Stimulated activated CD8-positive, alpha-beta memory T cell treated with anti-CD3 and anti-CD28 coated beads, Interleukin-15, amount 100 ng/mL, for 4 hours (primary cell): ENCODE results near the gene BICC1.

Experiments used
- DNase-seq, 2 donors: peaks; one replicate each; pipeline ENCODE4 v3.0.0-alpha.2; 2020; ENCODE audit warnings: low read depth in 2 of 2

The BICC1 gene

DNA sequence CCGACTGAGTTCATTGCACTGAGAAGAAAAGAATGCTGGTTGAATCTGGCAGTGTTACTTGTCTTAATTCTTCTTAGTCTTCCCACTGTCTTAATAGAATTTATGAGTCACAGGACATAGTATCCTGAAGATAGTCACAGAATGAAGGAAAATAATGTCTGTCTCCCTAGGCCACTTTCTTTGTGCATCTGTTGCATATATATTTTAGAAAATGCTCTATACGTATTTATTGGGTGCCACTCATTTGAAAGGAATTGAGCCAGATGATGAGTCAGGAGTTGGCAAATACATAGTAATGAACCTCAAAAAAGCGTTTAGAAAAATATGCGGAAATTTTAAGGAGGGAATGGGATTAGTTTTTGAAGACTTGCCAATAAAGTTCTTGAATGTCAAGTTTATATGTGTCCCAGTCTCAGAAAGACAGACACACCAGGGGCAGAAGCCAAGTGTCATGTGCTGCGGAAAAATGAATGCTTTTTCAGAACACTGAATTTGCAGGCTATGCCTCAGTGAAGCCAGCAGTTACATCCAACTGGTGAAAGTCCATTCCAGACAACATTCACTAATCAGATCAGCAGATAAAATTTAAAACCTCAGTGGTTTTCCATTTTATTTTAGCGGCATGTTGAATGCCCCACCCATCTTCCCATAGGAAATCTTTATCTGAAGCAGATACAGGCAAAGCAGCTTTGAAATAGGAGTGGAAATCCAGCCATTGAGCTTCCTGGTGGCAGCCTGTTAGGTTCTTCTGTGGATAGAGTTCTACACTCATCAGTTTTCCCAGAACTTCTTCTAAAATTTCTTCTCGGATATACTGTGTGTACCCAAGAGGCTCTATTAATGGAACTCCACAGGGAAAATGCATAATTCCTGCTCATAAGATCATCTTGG lies 308.4 kb downstream of the BICC1 start:
- no peak for DNase-seq

DNA sequence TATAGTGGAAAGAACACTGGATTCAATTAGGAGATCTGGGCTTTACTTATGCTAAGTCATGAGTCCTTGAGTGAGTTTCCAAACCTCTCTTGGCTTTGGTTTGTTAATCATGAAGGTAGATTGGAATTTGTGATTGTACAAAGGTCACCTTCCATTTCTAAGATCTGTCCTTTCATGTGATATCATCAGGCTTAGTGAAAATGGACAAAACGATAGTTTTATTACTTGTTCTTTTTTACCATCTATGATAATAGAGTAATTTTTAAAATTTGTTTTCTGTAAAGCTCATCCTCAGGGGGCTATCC lies 309.0 kb downstream of the BICC1 start:
- no peak for DNase-seq

DNA sequence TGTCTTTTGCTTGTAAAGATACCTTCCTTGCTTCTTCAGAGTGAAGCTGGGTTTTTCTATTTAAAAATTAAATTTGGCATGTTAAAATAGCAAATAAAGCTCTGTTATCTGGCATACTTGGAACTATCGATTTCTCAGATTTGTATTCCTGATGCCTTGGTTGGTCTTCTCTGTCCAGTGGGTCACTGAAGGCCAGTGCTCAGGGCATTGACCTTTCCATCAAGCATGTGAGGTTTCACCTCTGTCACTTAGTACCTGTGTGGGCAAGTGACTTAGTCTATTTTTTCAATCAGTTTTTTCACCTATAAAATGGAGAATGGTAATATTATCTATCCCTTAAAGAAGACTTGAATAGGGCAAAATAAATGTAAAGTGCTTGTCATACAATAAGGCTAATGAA lies 311.3 kb downstream of the BICC1 start:
- no peak for DNase-seq

DNA sequence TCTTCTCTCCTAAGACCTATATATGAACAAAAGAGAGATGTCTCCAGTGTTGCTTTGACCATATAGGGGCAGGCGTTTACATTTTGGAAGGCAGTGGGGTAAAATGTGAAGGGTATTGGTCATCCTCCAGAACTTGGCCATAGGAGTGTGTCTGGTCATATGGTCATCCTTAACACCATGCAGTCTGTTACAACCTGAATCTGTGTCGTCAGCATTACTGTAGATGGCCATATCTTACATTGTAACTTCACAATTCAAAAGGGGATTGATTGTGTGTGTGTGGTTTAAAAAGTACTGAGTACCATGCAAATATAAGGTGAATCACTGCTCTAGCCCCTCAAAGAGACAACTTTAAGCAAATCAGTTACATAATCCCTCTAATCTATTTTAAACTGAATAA lies 311.7 kb downstream of the BICC1 start:
- DNase-seq, result no peak

DNA sequence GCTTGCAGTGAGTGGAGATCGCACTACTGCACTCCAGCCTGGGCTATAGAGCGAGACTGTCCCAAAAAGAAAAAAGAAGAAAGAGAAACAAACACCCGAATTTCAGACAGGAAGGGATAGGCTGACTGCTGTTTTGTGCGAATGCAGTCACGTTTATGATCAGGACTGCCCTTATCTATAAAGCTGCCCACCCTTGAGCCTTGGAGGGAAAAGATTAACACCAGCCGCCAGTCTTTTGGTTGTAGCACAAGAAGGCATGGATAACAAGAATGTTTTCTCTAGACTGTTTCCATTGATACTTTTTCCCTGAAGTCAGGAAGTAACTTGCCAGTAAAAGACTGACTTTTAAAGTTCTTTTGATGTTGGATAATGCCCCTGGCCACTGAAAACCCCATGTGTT lies 314.0 kb downstream of the BICC1 start:
- no peak for DNase-seq

DNA sequence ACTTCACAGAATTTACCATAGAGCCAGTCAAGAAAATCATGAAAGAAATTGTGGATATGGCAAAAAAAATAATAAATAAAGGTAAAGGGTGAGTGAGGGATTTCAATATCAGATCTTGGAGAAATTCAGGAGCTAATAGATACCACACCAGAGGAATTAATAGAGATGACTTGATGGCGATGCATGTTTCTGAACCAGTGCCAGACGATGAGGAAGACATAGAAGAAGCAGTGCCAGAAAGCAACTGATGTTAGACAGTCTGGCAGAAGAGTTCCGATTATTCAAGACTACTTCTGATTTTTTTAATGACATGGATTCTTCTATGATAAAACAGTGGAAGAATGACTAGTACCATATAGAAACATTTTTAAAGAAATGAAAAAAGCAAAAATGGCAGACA lies 314.7 kb downstream of the BICC1 start:
- no peak for DNase-seq

DNA sequence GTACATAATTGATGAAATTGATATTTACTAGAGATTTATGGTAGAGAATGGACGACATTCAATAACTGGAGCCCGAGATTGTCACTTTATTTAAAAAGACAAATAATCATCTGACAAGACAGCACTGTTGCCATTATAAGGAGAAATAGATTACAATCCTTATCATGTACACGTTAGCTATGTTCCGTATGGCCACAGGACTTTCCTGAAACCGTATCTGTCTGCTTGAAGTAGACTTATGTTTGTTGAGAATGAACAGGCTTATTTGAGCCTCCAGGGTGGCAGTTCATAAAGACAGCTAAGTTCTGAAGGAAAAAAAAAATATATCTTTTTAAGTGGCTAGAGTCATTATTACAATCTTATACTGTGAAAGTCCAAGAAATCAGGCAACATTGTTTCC lies 317.2 kb downstream of the BICC1 start:
- DNase-seq, result no peak

DNA sequence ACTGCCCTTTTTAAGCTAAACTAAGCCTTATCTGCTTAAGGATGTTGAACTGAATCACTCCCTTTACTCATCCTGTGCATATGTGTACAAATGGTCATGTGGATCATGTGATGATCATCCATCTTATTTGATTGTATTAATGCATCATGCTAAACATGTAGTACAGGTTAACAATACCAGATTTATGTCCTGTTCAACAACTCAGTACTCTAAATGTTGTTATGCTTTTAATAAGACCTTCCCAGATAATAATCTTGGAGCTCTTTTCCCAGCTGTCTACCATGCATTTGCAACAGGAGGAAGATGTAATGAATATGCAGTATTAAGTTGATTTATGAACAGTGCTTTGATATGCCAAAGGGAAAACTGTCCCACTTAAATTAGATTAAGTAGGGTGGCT lies 318.0 kb downstream of the BICC1 start:
- DNase-seq, result no peak

DNA sequence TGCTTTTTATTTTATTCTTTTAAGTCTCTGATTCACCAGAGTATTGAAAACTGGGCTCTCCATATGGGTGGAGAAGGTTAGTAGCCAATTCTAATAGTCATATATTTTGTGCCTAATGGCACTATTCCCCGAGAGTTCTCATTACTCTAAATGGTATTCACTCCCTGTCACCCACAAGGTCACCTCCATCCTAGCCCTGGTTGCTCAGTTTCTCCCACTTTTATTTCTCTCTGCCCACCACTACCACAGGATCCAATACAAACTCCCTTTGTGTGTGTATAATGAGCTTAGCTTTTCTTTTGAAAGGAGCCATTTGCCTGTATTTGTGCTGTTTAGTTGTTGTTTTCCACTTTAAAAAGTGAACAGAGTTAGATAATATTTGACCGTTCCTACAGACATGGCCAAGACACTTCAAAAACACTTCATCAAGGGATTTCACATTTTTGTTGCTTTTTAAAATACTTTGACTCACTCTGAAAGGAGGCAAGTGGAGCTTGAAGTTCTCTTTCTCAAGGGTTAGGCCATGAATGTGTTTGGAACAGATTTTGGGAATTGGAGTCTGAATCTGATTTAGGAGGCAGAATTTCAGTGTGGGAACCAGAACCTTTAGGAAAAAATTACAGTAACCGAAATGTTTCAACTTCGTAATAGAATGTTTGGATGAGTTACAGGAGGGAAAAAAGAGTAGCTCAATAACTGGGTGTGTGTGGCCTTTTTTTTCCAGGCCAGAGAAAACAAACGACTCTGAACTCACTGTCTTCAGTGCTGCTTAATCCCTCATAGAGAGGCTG lies 321.3 kb downstream of the BICC1 start:
- no peak for DNase-seq

DNA sequence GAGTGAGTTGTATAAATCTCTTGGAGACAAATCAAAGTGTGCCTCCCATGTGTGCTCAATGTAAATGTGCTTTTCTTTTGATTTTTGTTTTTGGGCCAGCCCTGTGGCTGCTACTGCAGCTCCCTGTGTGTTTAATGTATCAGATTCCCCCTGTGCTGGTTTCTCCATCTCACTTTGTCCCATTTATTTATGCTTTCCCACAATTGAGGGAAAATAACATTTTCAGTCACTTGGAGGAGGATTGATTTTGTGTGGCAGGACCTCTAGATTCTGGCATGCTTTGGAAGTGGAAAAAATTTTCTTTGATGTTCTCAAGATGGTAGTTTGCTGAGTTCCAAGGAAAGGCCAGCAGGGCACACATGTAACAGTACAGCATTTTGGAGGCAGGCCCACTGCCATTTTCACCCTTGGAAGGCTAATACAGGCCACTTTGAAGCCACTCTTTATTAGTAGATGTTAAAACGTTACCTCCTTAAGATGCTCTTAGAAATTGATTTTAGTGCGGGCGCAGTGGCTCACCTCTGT lies 323.6 kb downstream of the BICC1 start:
- no peak for DNase-seq

DNA sequence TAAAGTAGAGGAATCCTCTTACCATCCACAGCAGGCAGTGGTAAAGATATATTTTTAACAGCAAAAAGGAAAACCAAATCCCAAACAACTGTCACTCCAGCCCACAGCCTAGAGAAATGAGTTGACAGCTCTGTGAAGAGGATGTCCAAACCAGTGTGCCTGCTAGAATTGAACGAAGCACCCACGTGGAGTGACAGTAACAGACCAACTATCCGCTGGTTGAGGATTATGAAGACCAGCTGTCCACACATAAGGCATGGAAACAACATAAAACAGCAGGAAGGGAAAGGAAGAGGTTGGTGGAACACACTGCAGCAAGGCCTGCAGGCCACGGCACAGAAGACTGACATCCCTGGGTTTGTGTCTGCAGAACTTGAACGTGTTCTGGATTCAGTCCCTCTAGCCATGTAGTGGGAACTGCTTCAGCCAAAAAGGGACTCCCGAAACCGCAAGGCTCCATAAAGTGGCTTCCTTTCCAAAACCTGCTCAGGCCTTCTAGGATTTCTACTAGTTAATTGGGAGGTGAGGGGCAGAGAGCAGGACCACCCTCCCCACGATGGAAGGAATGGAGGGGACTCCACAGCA lies 324.4 kb downstream of the BICC1 start:
- no peak for DNase-seq

DNA sequence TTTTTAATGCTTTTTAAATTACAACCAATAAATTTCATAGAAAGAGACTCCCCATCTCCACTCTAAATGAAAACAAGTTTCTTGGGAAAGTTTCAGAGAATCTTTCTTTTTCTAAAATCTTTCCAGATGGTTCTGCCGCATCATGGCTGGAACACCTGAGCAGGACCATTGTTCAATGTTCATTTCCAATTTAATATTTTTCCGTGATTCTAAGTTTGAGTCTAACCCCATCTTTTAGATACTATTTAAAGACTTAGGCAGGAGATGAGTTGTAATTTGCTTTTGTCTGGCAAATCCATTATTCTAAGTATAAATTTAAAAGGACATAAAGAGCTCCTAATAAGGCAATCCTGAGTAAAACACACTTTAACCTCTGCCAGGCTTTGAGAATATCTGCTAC lies 325.2 kb downstream of the BICC1 start:
- DNase-seq, result no peak

DNA sequence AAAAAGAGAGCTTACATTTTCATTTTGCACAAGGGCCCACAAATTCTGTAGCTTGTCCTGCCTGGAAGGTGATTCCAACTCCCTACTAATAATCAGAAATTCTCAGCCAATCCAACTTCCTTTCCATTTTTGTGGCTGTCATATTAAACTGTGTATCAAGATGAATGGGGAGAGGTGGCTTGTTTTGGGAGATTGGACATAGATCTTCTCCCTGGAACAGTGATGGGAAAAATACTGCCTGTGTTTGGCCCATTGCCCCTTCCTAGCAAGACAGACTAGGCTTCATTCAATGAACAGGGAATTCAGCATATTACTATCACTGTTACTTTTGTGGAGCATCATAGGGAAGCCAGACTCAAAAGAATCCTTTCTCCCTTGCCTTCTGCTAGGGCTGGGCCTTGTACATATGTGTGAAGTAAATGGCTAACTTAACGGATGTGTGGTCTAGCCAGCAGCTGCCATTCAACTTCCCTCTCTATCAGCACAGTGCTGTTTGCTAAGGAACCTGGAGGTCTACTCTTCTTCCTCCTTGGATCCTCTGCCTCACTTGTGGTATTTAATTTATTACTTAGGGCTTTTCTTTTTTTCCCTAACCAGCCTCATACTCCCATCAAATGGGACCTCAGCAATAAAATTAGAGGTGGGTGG lies 326.0 kb downstream of the BICC1 start:
- DNase-seq, result no peak

DNA sequence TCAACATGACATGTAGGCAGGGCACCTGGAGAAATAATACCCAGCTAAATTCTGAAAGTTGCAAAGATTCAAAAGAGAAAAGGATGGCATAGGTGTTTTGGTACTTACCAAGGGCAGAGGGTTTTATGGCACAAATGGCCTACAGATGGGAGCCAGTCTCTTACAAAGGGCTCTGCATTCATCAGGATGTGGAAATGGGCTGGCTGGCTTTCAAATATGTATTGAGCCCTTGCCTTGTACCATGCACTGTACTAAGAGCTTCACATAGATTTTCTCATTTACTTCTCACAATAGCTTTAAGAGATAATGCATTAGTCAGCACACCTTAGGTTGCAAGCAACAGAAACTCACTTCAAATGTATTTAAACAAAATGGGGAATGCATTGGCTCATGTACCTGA lies 327.1 kb downstream of the BICC1 start:
- DNase-seq, result no peak

DNA sequence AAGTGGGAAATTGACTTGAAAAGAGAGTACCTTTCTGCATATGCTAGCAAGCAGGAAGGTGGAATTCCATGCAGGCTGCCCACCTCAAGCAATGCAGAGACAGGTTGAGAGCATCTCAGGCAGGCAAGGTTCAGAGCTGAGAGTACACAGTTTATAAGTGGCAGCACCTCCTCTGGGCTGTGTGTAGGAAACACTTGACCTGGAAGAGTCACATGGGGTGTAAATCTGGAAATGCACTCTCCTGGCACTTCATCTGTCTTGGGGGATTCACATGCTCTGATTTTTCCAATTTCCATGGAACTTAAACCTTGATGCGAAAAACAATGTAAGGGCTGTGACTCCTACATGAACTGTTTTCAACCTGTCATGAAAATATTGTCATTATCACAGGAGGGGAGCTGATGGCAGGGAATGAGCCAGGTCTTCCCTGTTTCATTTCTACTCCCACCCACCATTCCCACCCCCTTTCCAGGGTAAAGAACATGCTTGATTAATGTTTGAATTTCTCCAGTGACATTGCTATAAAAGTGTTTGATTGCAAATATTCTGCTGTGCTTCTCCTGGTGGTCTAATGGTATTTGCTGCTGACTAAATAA lies 328.3 kb downstream of the BICC1 start:
- no peak for DNase-seq

DNA sequence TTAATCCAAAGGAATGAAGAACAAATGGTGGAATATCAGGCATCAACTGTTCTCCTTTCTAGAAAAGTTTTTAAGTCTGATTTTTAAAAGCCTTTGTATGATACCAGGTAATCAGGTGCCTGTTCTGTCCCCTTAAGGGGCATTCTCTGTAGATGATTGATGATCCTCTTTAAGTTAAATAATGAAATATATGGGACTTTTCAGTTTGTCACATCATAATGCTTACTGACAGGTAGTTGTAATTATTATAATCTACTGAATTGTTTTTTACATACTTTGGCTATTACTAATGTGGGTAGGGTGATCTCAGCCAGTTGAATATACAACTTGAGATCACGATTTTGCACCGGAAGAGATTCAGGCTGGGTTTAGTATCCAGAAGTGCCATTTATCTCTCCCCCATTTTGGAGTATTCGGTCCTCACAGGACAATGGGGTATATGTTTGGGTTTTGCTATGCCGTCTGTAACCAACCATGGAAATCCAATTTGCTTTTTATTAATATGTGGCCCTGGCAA lies 330.2 kb downstream of the BICC1 start:
- DNase-seq, result no peak

DNA sequence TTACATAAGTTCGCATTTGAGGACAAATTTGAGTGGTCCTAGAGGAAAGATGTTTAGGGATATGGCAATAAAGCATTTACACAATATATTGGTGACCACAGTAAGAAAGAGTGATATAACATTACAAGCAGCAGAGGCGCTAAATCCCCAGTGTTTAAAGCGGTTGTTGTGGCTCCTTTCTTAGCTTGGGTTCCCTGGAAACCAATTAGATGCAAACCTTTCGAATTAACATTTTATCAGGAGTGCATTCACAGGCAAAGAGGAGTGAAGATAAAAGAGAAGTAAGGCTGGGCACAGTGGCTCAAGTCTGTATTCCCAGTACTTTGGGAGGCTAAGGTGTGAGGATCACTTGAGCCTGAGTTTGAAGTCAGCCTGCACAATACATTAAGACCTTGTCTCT lies 331.1 kb downstream of the BICC1 start:
- no peak for DNase-seq

DNA sequence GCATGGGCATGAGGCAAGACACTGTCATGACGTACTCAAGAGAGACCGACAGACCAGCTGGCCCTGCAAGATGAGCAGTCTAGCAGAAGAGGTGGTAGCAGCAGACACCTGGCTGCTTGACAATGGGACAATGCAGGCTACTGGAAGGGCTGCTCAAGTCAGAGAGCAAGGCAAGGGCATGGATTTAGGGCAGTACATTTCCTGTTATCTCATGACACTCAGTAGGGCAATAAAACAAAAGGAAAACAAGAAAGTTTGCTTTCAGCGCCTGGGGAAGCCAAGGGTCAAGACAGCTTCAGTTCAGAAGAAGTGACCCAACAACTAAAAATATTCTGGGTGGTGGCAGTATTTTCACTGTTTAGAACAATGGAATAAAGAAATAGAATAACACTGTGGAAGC lies 332.0 kb downstream of the BICC1 start:
- DNase-seq, result no peak

DNA sequence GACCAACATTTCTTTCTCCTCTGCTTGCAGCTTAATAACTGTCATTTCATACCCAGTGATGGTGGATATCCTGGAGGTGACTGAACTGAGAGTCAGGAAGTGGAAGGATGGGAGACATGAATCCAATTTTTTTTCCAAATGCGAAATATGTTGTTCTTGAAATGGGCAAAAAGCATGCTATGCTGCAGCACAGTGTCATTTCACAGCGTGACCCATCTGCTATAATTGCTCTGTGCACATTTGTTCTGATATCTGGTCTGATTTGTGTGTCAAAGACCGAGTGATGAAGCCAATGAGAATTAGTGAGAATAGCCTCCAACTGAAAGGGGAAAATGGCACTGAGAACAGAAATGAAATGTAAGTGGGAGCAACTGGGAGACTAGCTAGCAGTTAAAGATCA lies 334.2 kb downstream of the BICC1 start:
- no peak for DNase-seq

DNA sequence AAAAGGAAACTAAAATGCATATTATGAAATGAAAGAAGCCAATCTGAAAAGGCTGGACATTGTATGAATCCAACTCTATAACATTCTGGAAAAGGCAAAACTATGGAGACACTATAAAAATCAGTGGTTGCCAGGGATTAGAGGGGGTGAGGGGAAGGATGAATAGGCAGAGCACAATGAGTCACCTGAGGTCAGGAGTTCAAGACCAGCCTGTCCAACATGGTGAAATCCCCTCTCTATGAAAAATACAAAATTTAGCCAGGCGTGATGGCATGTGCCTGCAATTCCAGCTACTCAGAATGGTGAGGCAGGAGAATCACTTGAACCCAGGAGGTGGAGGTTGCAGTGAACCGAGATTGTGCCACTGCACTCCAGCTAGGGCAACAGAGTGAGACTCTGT lies 338.9 kb downstream of the BICC1 start:
- DNase-seq, result no peak

DNA sequence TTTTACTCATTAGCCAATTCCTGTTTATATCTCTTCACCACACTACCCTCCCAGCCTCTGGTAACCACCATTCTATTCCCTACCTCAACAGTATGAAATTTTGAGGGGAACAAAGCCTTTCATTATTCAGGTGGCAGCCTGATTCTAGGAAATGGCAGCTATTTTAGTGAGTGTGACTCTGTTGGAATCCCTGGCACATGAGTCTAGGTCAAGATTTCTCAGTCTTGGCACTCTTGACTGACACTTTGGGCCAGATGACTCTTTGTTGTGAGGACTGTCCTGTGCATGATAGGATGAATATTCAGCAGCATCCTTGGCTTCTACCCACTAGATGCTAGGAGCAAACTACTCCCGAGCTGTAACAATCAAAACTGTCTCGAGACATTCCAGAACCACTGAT lies 341.0 kb downstream of the BICC1 start:
- DNase-seq, result no peak

DNA sequence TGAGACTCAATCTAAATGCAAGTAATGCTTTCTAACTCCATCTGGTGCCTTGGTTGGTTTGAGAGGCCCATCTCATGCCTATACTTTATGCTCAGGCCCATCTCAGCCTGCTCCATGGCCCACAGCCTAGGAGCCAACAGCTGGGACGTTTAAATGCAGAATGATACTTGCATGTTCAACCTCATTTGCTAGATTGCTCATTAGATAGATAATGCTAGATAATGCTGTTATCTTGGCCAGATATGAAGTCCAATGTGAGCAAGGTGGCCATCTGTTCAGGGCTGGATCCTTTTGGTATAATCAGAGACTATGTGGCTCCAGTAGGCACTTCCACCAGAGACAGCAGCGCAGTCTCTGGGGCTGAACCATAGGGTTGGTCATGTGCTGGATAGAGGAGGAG lies 342.1 kb downstream of the BICC1 start:
- DNase-seq, result no peak
